ENCODE measurements around the gene RMND5A.

The RMND5A gene

DNA sequence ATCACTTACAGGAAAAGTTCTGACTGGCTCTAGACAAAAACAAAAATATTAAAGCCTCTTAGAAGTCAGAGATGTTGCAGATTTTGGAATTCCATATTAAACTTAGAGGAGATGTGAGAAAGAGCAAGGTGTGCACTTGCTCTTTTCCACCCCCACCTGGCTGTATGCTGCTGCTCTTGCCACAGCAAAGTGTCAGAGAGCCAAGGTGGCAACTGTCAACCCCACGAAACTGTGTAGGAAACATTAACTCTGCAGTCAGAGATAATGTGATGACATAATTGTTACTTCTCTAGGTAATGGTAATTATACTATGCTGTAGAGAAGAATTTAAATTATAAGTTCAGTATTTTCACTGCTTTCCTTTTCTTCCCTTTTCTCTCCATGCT is 45.2 kb downstream of the RMND5A start:
- Histone ChIP-seq H3K4me1 (ENCODE audit: insufficient read depth, low read length) (peaks cover 3% of the 10 kb centered on the region; the same call in 1 of the 2 replicates), H3K36me3 (ENCODE audit: insufficient read depth, low read length) (no peaks in the 10 kb centered on the region; the same call in 1 of the 2 replicates), H3K9ac (ENCODE audit: low read depth, low read length) (no peak overlapping the region), H3K9me3 (ENCODE audit: control insufficient read depth, insufficient read depth, low read length) (no peaks in the 10 kb centered on the region)

DNA sequence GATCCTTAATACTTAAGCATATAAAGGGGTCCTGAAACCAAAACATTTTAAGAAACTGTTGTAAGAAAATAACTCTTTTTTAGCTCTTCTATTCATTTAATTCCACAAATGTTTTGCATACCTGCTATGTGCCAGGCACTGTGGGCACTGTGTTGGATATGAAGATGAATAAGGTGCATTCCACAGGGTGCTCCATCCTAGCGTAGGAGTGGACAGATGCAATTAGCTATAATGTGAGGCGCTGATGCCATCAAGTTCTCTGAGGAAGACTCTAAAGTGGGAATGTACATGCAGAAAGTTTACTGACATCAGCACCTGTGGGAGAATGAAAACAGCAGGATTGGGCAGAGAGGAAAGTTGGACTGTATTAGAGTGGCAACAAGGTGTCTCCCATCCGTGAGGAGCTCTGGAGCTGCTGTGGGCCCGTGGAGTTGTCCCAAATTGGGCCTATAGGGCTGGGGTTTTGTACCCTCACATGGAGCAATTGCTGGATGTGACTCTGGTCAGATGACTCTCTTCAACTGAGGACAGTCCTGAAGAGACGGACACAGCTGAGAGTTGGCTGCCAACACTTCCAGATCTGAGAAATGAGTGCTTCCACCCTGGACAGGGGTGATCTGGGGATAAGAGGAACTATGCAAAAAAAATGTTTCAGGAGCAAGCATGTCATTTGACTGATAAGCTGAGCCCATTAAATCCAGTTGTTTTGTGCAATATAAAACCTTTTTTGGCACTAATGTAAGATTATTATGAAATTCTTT is 48.3 kb downstream of the RMND5A start:
- Histone ChIP-seq H3K36me3 (ENCODE audit: insufficient read depth, low read length) (peaks cover 2% of the 10 kb centered on the region), H3K9ac (ENCODE audit: low read depth, low read length) (no peak overlapping the region), H3K9me3 (ENCODE audit: control insufficient read depth, insufficient read depth, low read length) (no peaks in the 10 kb centered on the region), H3K4me1 (ENCODE audit: insufficient read depth, low read length) (peaks cover 3% of the 10 kb centered on the region; the same call in 1 of the 2 replicates)

DNA sequence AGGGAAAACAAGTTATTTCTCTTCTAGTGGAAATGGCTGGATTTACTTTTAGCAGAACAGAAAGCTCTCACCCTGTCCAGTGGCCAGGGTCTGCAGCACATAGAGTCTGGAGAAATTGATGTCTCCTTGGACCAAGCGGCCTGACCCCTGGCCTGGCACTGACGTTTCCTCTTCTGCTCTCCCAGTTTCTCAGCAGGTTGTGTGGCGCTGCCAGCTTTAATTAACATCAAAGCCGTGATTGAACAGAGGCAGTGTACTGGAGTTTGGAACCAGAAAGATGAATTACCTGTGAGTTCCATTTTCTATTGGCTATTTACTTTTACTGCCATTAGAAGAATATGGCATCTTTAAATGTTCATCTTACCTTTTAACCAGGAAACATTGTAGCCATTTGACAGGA is 49.7 kb downstream of the RMND5A start:
- H3K9ac ChIP-seq (ENCODE audit: low read depth, low read length): no peak overlapping the region
- no peaks in the 10 kb centered on the region for H3K4me1 ChIP-seq (ENCODE audit: insufficient read depth, low read length)
- no peaks in the 10 kb centered on the region for H3K9me3 ChIP-seq (ENCODE audit: control insufficient read depth, insufficient read depth, low read length)
- H3K36me3 ChIP-seq (ENCODE audit: insufficient read depth, low read length): peaks cover 4% of the 10 kb centered on the region

DNA sequence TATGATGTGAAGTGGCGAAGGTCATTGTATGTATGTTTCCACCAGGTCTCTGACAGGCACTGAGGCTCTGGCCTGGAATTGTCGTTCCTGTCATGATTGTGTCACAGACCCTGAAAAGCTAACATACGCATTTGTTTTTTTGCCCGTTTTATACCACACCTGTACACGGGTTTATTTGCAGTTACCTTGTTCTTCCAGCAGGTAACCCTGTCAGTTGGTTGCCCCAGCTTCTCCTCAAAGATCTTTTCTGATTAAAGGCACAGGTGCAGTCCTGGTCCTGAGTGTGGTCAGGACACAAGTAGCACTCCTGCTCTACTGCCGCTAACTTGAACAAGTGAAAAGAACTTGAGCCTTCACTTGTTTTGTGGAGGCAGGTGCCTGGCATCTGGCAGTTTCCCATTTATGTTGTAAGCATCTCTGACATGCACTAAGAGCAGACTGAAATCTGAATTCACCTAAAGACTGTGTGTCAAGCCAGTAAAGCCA is 50.8 kb downstream of the RMND5A start:
- H3K36me3 ChIP-seq (ENCODE audit: insufficient read depth, low read length): peaks cover 4% of the 10 kb centered on the region

DNA sequence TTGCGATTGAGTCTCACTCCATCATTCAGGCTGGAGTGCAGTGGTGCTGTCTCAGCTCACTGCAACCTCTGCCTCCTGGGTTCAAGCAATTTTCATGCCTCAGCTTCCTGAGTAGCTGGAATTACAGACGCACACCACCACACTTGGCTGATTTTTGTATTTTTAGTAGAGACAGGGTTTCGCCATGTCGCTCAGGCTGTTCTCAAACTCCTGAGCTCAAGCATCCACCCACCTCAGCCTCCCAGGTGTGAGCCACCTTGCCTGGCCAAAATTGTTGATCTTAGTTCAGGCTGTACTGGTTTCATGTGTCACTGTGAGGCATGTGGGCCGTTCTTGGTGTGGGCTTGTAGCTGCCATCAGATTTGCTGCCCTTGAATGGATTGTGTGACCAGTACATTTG is 52.5 kb downstream of the RMND5A start:
- Histone ChIP-seq H3K4me1 (ENCODE audit: insufficient read depth, low read length) (no peaks in the 10 kb centered on the region), H3K9ac (ENCODE audit: low read depth, low read length) (no peak overlapping the region), H3K9me3 (ENCODE audit: control insufficient read depth, insufficient read depth, low read length) (no peaks in the 10 kb centered on the region), H3K36me3 (ENCODE audit: insufficient read depth, low read length) (peaks cover 4% of the 10 kb centered on the region)

More for the DNA sequence above, 50.8 kb downstream of the RMND5A start:
- Histone ChIP-seq H3K9ac (ENCODE audit: low read depth, low read length) (no peak overlapping the region), H3K4me1 (ENCODE audit: insufficient read depth, low read length) (no peaks in the 10 kb centered on the region), H3K9me3 (ENCODE audit: control insufficient read depth, insufficient read depth, low read length) (no peaks in the 10 kb centered on the region)

DNA sequence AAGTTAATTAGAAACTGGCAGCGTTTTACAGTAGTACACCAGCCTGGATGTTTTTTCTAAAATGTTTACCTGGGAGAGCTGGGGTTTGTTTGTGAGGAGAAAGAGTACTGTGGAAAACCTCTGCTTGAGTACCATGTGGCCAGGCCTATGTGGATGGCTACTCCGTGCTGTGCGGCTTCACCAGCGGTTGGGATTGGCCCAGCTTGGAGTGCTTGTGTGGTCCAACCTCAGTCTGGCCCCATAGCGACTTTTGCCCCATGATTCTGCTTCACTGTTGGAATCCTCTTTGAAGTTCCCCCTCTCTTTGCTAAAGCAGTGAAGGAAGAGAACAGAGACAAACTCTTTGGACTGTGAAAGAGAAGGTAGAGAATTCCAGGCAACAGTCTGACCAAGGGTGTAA is 54.8 kb downstream of the RMND5A start:
- H3K9me3 ChIP-seq (ENCODE audit: control insufficient read depth, insufficient read depth, low read length): no peaks in the 10 kb centered on the region
- no peak overlapping the region for H3K9ac ChIP-seq (ENCODE audit: low read depth, low read length)
- H3K4me1 ChIP-seq (ENCODE audit: insufficient read depth, low read length): no peaks in the 10 kb centered on the region
- peaks cover 4% of the 10 kb centered on the region for H3K36me3 ChIP-seq (ENCODE audit: insufficient read depth, low read length)

DNA sequence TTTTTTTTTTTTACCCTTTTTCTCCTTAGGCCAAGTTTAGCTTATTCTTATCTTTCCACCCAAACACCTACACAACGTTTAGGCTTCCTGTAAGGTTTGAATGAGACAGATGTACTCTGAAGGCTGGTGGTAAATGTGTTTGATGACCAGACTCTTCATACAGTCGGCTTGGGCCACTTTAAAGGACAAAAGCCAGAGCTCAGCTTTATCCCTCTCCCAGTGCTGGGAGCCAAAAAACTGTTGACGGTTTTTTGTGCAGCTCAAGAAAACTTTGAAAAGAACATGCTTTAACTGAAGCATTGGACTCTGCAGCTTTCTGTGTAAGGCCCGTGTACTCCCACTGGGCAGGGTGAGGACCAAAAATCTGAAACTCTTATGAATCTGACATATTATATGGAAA is 55.2 kb downstream of the RMND5A start:
- Histone ChIP-seq H3K9ac (ENCODE audit: low read depth, low read length) (no peak overlapping the region), H3K4me1 (ENCODE audit: insufficient read depth, low read length) (no peaks in the 10 kb centered on the region), H3K9me3 (ENCODE audit: control insufficient read depth, insufficient read depth, low read length) (no peaks in the 10 kb centered on the region), H3K36me3 (ENCODE audit: insufficient read depth, low read length) (peaks cover 4% of the 10 kb centered on the region; the same call in 1 of the 2 replicates)

DNA sequence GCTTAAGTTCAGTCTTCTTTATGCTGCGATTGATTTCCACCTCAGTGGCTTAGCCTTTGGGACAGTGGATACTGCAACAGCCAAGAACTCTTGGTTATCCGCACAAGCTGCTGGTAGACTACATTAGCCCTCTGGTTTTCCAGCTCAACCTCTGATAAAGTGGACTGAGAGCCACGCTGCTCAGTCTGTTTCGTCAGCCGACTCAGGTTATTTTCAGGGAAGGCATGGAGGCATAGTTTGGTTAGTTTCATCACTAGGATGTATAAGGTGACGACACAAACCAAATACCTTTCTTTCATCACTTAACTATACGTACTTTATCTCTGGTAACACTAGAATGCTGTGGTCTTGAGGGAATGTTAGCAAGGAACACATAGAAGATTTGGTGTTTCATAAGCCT is 56.4 kb downstream of the RMND5A start:
- Histone ChIP-seq H3K9ac (ENCODE audit: low read depth, low read length) (no peak overlapping the region), H3K9me3 (ENCODE audit: control insufficient read depth, insufficient read depth, low read length) (no peaks in the 10 kb centered on the region), H3K4me1 (ENCODE audit: insufficient read depth, low read length) (no peaks in the 10 kb centered on the region), H3K36me3 (ENCODE audit: insufficient read depth, low read length) (peaks cover 4% of the 10 kb centered on the region; the same call in 1 of the 2 replicates)

DNA sequence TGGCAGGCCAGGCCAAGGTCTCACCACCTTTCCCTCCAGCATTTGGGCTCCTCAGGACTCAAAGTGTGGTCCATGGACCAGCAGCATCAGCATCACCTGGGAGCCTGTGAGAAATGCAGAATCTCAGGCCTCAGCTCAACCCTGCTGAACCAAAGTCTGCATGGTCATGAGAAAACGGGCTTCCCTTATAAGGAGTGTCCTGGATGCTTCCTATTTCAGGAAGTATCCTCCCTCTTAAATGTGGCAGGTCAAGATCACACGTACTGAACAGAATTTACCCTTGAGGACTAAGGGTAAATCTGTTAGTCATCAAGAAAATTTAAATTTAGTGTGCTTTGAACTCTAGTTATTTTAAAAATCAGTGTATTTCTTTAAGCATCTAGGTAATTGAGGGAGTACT is 58.9 kb downstream of the RMND5A start:
- no peaks in the 10 kb centered on the region for H3K9me3 ChIP-seq (ENCODE audit: control insufficient read depth, insufficient read depth, low read length)
- no peaks in the 10 kb centered on the region for H3K36me3 ChIP-seq (ENCODE audit: insufficient read depth, low read length)
- no peaks in the 10 kb centered on the region for H3K4me1 ChIP-seq (ENCODE audit: insufficient read depth, low read length)
- H3K9ac ChIP-seq (ENCODE audit: low read depth, low read length): no peak overlapping the region

DNA sequence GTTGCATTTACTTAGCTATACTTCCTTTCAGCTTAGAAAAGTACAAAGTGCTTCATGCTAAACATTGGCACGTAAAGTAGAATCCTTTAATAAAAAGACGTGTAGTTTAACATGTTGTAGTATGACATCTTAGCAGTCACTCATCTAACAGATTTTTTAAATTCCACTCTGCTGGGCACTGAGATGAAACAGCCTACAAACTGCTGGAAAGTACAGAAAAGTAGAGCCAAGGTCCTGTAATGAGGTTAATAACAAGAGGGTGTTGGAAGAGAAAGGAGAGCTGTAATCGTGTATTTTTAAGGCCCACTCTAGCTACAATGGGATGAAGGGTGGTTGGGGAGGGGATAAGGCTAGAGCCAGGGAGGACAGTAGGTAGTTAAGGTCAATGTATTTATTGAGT is 59.9 kb downstream of the RMND5A start:
- Histone ChIP-seq H3K9me3 (ENCODE audit: control insufficient read depth, insufficient read depth, low read length) (no peaks in the 10 kb centered on the region), H3K4me1 (ENCODE audit: insufficient read depth, low read length) (no peaks in the 10 kb centered on the region), H3K36me3 (ENCODE audit: insufficient read depth, low read length) (no peaks in the 10 kb centered on the region), H3K9ac (ENCODE audit: low read depth, low read length) (no peak overlapping the region)

DNA sequence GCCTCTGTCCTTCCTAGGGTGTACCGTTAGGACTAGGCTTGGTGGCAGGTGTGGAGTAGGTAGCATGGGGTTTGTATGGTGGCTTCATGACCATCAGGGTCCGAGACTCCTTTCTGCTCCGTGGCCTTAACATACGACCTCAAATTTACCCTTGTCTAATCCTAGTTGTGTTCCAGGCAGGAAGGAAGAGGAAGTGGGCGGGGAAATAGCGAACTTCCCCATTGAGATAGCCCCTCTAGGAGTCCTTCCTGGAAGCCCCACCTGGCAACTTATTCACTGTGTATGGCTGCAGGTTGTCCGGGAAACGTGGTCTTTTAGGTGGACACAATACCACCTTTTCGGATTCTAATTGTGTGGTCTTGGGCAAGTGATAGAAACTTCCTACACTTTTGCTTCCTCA is 61.3 kb downstream of the RMND5A start:
- no peaks in the 10 kb centered on the region for H3K36me3 ChIP-seq (ENCODE audit: insufficient read depth, low read length)
- no peaks in the 10 kb centered on the region for H3K4me1 ChIP-seq (ENCODE audit: insufficient read depth, low read length)
- H3K9me3 ChIP-seq (ENCODE audit: control insufficient read depth, insufficient read depth, low read length): no peaks in the 10 kb centered on the region
- no peak overlapping the region for H3K9ac ChIP-seq (ENCODE audit: low read depth, low read length)

DNA sequence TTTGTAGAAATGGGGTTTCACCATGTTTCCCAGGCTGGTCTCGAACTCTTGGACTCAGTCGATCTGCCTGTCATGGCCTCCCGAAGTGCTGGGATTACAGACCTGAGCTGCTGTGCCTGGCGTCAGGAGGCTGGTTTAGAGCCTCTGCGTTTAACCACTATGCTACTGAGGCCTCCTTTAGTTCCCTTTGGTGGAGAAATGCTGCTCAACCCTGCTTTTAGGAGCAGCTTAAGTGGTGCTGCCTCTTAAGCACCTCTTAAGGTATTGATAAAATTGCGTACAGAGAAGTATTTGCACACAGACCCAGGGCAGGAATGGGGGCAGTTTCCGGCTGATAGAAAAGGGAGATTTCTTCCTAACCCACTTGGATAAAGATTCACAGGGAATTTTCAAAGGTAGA is 62.7 kb downstream of the RMND5A start:
- Histone ChIP-seq H3K4me1 (ENCODE audit: insufficient read depth, low read length) (no peaks in the 10 kb centered on the region), H3K9ac (ENCODE audit: low read depth, low read length) (no peak overlapping the region), H3K36me3 (ENCODE audit: insufficient read depth, low read length) (no peaks in the 10 kb centered on the region), H3K9me3 (ENCODE audit: control insufficient read depth, insufficient read depth, low read length) (no peaks in the 10 kb centered on the region)

DNA sequence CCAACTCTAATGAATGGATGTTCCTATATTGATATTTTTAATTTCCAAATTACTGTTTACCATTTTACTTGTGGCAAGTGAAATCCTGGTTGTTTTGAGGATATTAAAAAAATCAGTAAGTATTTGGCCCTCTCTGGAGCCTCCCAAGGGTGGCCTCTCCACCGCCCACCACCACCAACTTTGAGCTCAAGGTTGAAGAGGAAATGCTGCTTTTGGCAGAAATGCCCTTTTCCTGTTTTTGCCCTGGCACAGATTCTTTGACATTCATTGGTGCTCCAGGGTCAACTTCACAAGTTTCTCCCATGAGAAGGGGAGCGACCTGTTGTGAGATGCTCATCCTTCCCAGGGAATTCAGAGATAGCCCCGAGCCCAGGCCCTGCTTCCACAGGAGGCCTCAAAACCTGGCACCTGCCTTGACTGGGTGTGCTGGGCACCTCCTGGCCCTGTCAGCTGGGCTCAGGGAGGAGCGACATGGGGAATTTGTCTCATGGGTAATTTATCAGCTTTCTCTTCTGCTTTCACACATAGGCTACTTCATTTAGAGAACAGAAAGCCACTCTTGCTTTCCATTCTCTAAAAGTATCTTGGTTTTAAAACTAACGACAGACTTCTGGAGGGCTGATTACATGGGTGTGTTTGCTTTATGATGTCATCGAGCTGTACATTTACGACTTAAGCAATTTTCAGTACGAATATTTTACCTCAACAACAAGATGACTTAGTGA is 63.7 kb downstream of the RMND5A start:
- Histone ChIP-seq H3K36me3 (ENCODE audit: insufficient read depth, low read length) (no peaks in the 10 kb centered on the region), H3K9ac (ENCODE audit: low read depth, low read length) (no peak overlapping the region), H3K4me1 (ENCODE audit: insufficient read depth, low read length) (no peaks in the 10 kb centered on the region), H3K9me3 (ENCODE audit: control insufficient read depth, insufficient read depth, low read length) (no peaks in the 10 kb centered on the region)

DNA sequence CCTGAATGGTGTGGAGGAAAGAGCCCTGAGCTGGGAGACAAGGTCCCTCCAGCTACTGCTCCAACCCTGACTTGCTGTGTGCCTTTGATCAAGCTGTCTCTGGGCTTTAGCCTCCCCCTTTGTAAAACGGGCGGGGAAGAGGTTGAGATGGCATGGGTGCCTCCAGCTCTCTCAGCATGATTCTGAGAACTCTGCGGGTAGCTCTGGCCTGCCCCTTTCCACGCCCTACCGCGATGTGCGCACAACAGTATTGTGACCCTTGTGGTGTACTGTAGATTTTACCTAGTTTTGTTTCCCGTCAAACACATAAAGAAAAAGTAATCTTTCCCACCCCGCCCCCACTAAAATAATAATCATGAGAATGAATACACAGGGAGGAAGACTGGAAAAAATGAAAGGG is 65.4 kb downstream of the RMND5A start:
- Histone ChIP-seq H3K36me3 (ENCODE audit: insufficient read depth, low read length) (no peaks in the 10 kb centered on the region), H3K9ac (ENCODE audit: low read depth, low read length) (no peak overlapping the region), H3K9me3 (ENCODE audit: control insufficient read depth, insufficient read depth, low read length) (peaks cover 5% of the 10 kb centered on the region; the same call in 1 of the 2 replicates), H3K4me1 (ENCODE audit: insufficient read depth, low read length) (no peaks in the 10 kb centered on the region)

DNA sequence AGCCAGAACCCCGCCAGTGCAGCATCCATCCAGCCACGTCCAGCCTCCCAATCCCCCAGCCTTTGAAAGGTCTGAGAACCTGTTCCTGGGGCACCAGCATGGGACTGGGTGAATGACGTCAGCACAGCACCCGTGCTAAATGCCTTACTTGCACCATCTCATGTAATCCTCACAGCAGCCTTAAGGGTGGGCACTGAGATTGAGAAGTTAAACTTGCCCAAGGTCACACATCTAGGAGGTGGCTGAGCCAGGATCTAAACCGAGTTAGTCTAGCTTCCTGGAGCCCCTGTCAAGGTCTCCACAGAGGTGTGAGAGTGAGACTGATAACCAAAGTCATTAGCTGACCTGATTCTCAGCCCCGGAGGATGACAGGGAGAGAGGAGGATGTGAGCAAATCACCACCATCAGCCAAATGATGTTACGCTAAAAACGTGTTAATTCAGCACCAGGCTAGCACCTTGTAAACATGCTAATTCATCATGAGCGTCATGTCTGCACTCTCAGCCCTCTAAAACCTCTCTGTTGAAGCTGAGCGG is 66.0 kb downstream of the RMND5A start:
- no peaks in the 10 kb centered on the region for H3K4me1 ChIP-seq (ENCODE audit: insufficient read depth, low read length)
- H3K9me3 ChIP-seq (ENCODE audit: control insufficient read depth, insufficient read depth, low read length): peaks cover 5% of the 10 kb centered on the region; the same call in 1 of the 2 replicates
- no peak overlapping the region for H3K9ac ChIP-seq (ENCODE audit: low read depth, low read length)
- no peaks in the 10 kb centered on the region for H3K36me3 ChIP-seq (ENCODE audit: insufficient read depth, low read length)

All from ES-I3 (cell line).